GM12801 (cell line): ENCODE measurements around the gene HS3ST5.

ENCODE experiments used
- CTCF ChIP-seq: IDR thresholded peaks from one replicate; pipeline ENCODE4 v1.5.1; 2011; ENCODE audit warnings: control low read depth; ENCODE audit not compliant: insufficient read length; ENCODE audit errors: extremely low read depth

HS3ST5 gene

GRCh38 chr6:114210467-114210866 is 132.4 kb downstream of the HS3ST5 start:
- no peak for TF ChIP-seq CTCF

GRCh38 chr6:114203460-114203859 is 139.4 kb downstream of the HS3ST5 start:
- no peak for TF ChIP-seq CTCF

- no peak for TF ChIP-seq CTCF
Measured at GRCh38 chr6:114202389-114202788, 140.4 kb downstream of the HS3ST5 start.

GRCh38 chr6:114200891-114201290 is 141.9 kb downstream of the HS3ST5 start:
- no peak for TF ChIP-seq CTCF

- TF ChIP-seq CTCF, result no peak
Measured at GRCh38 chr6:114195631-114196403, 147.0 kb downstream of the HS3ST5 start.

GRCh38 chr6:114195027-114195365 is 147.8 kb downstream of the HS3ST5 start:
- TF ChIP-seq CTCF, result no peak

GRCh38 chr6:114194362-114195026 is 148.3 kb downstream of the HS3ST5 start:
- TF ChIP-seq CTCF, result no peak
